K562 (cell line): ENCODE measurements around the gene GPR37. TPM values are rescaled to one million over a fixed set of nuclear protein-coding genes. Genes with fewer than 3 reads are reported as not detected.

Experiments
- ATAC-seq: fragments of 200-7000 bp; cut with Tn5 transposase; 3 replicates; pipeline ENCODE4 v1.9.1; 2020; ENCODE audit warnings: moderate library complexity
- BruUV-seq: library from RNA; stranded (reverse); fragments of 400-500 nt; replicated peaks from 2 replicates; lab custom pipeline; 2021; lab: Mats Ljungman, UMichigan
- CTCF ChIA-PET: fragments of 300-600 bp; formaldehyde crosslinking; extraction: SDS; loops from one replicate; lab custom pipeline; 2021; ENCODE audit warnings: low intra/inter-chr PET ratio; lab: Yijun Ruan, JAX
- POLR2A ChIA-PET: fragments of 300-600, 350-650 bp; sonication (Branson Sonifier 250); formaldehyde crosslinking; extraction: SDS; loops from one replicate; lab custom pipeline; 2021; ENCODE audit warnings: antibody characterized with exemption, inconsistent platforms; lab: Yijun Ruan, JAX
- DNase-seq, 4 experiments: peaks; one replicate each; pipeline versions ENCODE4 v3.0.0 to v3.0.0-alpha.2; 2011 to 2018; ENCODE audit warnings: low spot score in 3 of 4, mixed read lengths in 3 of 4; ENCODE audit errors: extremely low read depth in 1 of 4
- FAIRE-seq: peaks from 2 replicates; lab custom pipeline; 2011; peaks lifted over from hg19 to GRCh38; lab: Jason Lieb, UNC
- H2AFZ ChIP-seq: 2 replicates; pipeline ENCODE4 v1.6.0; 2011; ENCODE audit warnings: low read depth, low read length, control low read depth, inconsistent platforms
- H3K27ac ChIP-seq: fragments of 200-600 bp; 3 replicates; pipeline ENCODE4 v1.8.0; 2011; ENCODE audit warnings: low read depth, mild to moderate bottlenecking, control low read depth, inconsistent platforms, low read length, moderate library complexity, mixed read lengths; ENCODE audit errors: extremely low read depth
- H3K27me3 ChIP-seq, 2 experiments: fragments of 300-600 bp in 1 of 2; 2 replicates in 1 of 2; 3 replicates in 1 of 2; pipeline versions ENCODE4 v1.6.0 to v1.8.0; 2011; ENCODE audit warnings: inconsistent platforms in 2 of 2, low read length in 2 of 2, mild to moderate bottlenecking in 1 of 2, mixed read lengths in 1 of 2, moderate library complexity in 1 of 2; ENCODE audit not compliant: control insufficient read depth in 2 of 2, insufficient read depth in 2 of 2
- H3K36me3 ChIP-seq: fragments of 300-600 bp; 3 replicates; pipeline ENCODE4 v1.8.0; 2011; ENCODE audit warnings: mild to moderate bottlenecking, low read length, inconsistent platforms; ENCODE audit not compliant: control insufficient read depth, insufficient read depth
- H3K4me1 ChIP-seq, 2 experiments: fragments of 200-600 bp in 1 of 2; replicated peaks in 1 of 2; 2 replicates in 1 of 2; 3 replicates in 1 of 2; pipeline versions ENCODE4 v1.5.1 to v1.8.0; 2011; ENCODE audit warnings: inconsistent platforms in 2 of 2, low read length in 2 of 2, mild to moderate bottlenecking in 1 of 2, mixed read lengths in 1 of 2, moderate library complexity in 1 of 2; ENCODE audit not compliant: control insufficient read depth in 2 of 2, insufficient read depth in 2 of 2
- H3K4me2 ChIP-seq: 2 replicates; pipeline ENCODE4 v1.6.1; 2011; ENCODE audit warnings: low read length, control low read depth, inconsistent platforms, mixed read lengths; ENCODE audit not compliant: insufficient read depth
- H3K4me3 ChIP-seq: fragments of 200-600 bp; sonication (generic), shearing (Covaris generic); 2 replicates; pipeline ENCODE4 v1.5.1; 2016; ENCODE audit warnings: control low read depth, inconsistent platforms
- H3K79me2 ChIP-seq: fragments of 200-600 bp; 3 replicates; pipeline ENCODE4 v1.8.0; 2011; ENCODE audit warnings: low read length, inconsistent platforms; ENCODE audit not compliant: control insufficient read depth, insufficient read depth
- H3K9ac ChIP-seq, 2 experiments: 2 replicates each; pipeline versions ENCODE4 v1.6.0 to v1.6.1; 2011; ENCODE audit warnings: low read depth in 2 of 2, low read length in 2 of 2, control low read depth in 1 of 2, inconsistent platforms in 1 of 2, mild to moderate bottlenecking in 1 of 2, mixed read lengths in 1 of 2; ENCODE audit not compliant: insufficient read depth in 1 of 2
- H3K9me1 ChIP-seq: one replicate; pipeline ENCODE4 v1.6.0; 2011; ENCODE audit warnings: inconsistent platforms, mild to moderate bottlenecking, low read length, moderate library complexity; ENCODE audit not compliant: control insufficient read depth, insufficient read depth
- H3K9me3 ChIP-seq: replicated peaks from 2 replicates; pipeline ENCODE4 v1.5.1; 2011; ENCODE audit warnings: low read depth, low read length, inconsistent platforms; ENCODE audit not compliant: control insufficient read depth, insufficient read depth
- H4K20me1 ChIP-seq: replicated peaks from 2 replicates; pipeline ENCODE4 v1.6.1; 2011; ENCODE audit warnings: low read length, inconsistent platforms, mixed read lengths; ENCODE audit not compliant: control insufficient read depth, insufficient read depth
- CCAR2 ChIP-seq: fragments of 200-400 bp; formaldehyde crosslinking; IDR thresholded peaks from 2 replicates; pipeline ENCODE4 v1.6.1; 2017; ENCODE audit warnings: mild to moderate bottlenecking, low read depth, low read length
- DMBX1 ChIP-seq: fragments of 250-450 bp; sonication (Bioruptor Pico); IDR thresholded peaks from 2 replicates; pipeline ENCODE4 v1.8.0; 2022; ENCODE audit warnings: inconsistent platforms, mild to moderate bottlenecking, moderate library complexity, borderline replicate concordance
- FOXA3 ChIP-seq, 2 experiments: fragments of 450-650 bp in 1 of 2; sonication (generic) in 1 of 2; formaldehyde crosslinking; IDR thresholded peaks in 1 of 2; conservative IDR thresholded peaks in 1 of 2; 2 replicates each; pipeline versions ENCODE4 v1.4.0 to v1.8.0; 2020 to 2022; ENCODE audit warnings: mild to moderate bottlenecking in 2 of 2, missing genetic modification reagents in 1 of 2
- HDAC6 ChIP-seq: IDR thresholded peaks from 2 replicates; pipeline ENCODE4 v1.6.1; 2012; ENCODE audit warnings: low read depth, mild to moderate bottlenecking, control low read depth, inconsistent platforms, low read length, moderate library complexity
- HNRNPLL ChIP-seq: fragments of 200-400 bp; formaldehyde crosslinking; IDR thresholded peaks from 2 replicates; pipeline ENCODE4 v1.6.1; 2017; ENCODE audit warnings: low read length, low read depth, mild to moderate bottlenecking; ENCODE audit not compliant: poor library complexity, severe bottlenecking
- NBN ChIP-seq: fragments of 450-650 bp; IDR thresholded peaks from 2 replicates; pipeline ENCODE4 v1.6.1; 2016; ENCODE audit warnings: low read depth, mild to moderate bottlenecking
- NFE2L1 ChIP-seq: fragments of 450-650 bp; IDR thresholded peaks from 2 replicates; pipeline ENCODE4 v1.6.1; 2016; ENCODE audit warnings: missing genetic modification characterization, low read depth, mild to moderate bottlenecking, missing compliant biosample characterization, moderate library complexity, borderline replicate concordance
- POLR2H ChIP-seq: IDR thresholded peaks from 2 replicates; pipeline ENCODE4 v1.6.1; 2016; ENCODE audit warnings: missing genetic modification characterization, low read depth, mild to moderate bottlenecking, control low read depth, missing compliant biosample characterization, moderate library complexity
- PTBP1 ChIP-seq: fragments of 200-400 bp; formaldehyde crosslinking; IDR thresholded peaks from 2 replicates; pipeline ENCODE4 v1.6.1; 2017; ENCODE audit warnings: low read depth, low read length
- RB1 ChIP-seq: fragments of 450-650 bp; IDR thresholded peaks from 2 replicates; pipeline ENCODE4 v1.6.1; 2017; ENCODE audit warnings: low read depth, mild to moderate bottlenecking
- SRF ChIP-seq, 2 experiments: fragments of 250-450, 450-650 bp in 1 of 2; sonication (Bioruptor Pico) in 1 of 2; sonication (generic) in 1 of 2; formaldehyde crosslinking; IDR thresholded peaks; 2 replicates each; pipeline versions ENCODE4 v1.5.0 to v1.5.1; 2020 to 2022; ENCODE audit warnings: mild to moderate bottlenecking in 1 of 2, missing genetic modification reagents in 1 of 2
- ZBTB8A ChIP-seq: fragments of 450-650 bp; IDR thresholded peaks from 2 replicates; pipeline ENCODE4 v1.6.1; 2018; ENCODE audit warnings: mild to moderate bottlenecking, moderate library complexity; ENCODE audit not compliant: partially characterized antibody
- ZNF140 ChIP-seq: fragments of 250-450 bp; sonication (Bioruptor Pico); IDR thresholded peaks from 2 replicates; pipeline ENCODE4 v1.8.0; 2021; ENCODE audit warnings: moderate library complexity, mild to moderate bottlenecking, inconsistent platforms
- ZNF561 ChIP-seq: fragments of 450-650 bp; formaldehyde crosslinking; conservative IDR thresholded peaks from 2 replicates; pipeline ENCODE4 v1.4.0; 2020; ENCODE audit warnings: mild to moderate bottlenecking, moderate library complexity
- WGBS: fragments of 100-300 bp; shearing (Covaris generic); methylation state at CpG from one replicate; pipeline ENCODE4 v1.1.6; 2016; ENCODE audit warnings: low coverage, mixed read lengths; ENCODE audit not compliant: insufficient coverage; ENCODE audit errors: missing lambda C conversion rate; 5-methylcytosine and 5-hydroxymethylcytosine counted together
- in situ Hi-C: fragments of 300-500 bp; cut with MboI; formaldehyde crosslinking; loops from 4 replicates; pipeline ENCODE4 v1.15.0; 2018; ENCODE audit warnings: inconsistent platforms, mixed read lengths
- intact Hi-C: fragments of 100-400 bp; cut with micrococcal nuclease; formaldehyde crosslinking; loops from 2 replicates; pipeline ENCODE4 v1.14.2; 2022
- polyA plus RNA-seq, 8 experiments: library from polyadenylated mRNA; depleted of rRNA in 4 of 8; stranded (reverse) in 5 of 8; unstranded in 3 of 8; fragments of >200 nt; fragmentation: Nextera tagmentation in 2 of 8; fragmentation: Illumina TruSeq in 1 of 8; extraction: Ambion mirVana in 2 of 8; extraction: Trizol in 1 of 8; gene quantifications; 2 replicates each; pipeline versions ENCODE4 v1.2.1 to v1.2.3, GENCODE V29; 2011 to 2014; ENCODE audit warnings: inconsistent platforms in 1 of 8, missing spikeins in 1 of 8
- total RNA-seq, 7 experiments: library from RNA; depleted of rRNA in 6 of 7; stranded (reverse); fragments of >200 nt in 6 of 7; fragmentation: Illumina TruSeq in 2 of 7; extraction: Trizol in 2 of 7; gene quantifications; 2 replicates each; pipeline versions ENCODE4 v1.2.1 to v1.2.3, GENCODE V29; 2011 to 2021; ENCODE audit warnings: low replicate concordance in 1 of 7
- TF ChIP-seq, protein P1 (sequence below): IDR thresholded peaks from 2 replicates; pipeline ENCODE4 v1.6.1; 2014; ENCODE audit warnings: antibody characterized with exemption

Gene GPR37
- total and polyA plus RNA-seq, 9 of the 15 experiments (the other 6 are each of a cell fraction or from before 2014, with no cell fraction given), result 0.03 TPM; not detected in 8

DNA sequence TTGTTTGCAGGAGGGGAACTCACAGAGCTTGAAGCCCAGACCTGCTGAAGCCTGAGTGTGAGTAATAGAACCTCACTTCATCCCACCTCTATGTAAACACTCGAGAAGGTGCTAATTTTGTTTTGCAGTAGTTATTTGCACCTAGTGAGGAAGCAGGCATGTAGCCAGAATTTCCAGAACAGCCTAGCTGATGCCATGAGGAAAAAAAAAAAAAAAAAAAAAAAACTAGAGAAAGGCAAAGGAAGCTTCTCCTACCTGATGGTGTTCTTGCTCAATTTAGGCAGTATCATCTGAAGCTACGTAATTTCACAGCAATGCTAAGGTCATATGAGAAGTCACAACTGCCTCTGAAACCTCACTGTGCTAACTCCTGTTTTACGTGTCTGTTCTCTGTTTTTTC lies 13.6 kb upstream of the GPR37 start:
- ChIA-PET POLR2A (no interaction called here), CTCF (no interaction called here)
- DNase-seq (no peak), FAIRE-seq (no peak), ATAC-seq (no peak)
- intact Hi-C loops (no loop called here), in situ Hi-C loops (no loop called here)
- no peak overlapping the region for H3K4me3 ChIP-seq
- no peaks in the 10 kb centered on the region for H3K79me2 ChIP-seq
- no peak overlapping the region for H3K27ac ChIP-seq
- H3K9me3 ChIP-seq, result no peaks in the 10 kb centered on the region
- TF ChIP-seq PTBP1 (no peak), SRF (CRISPR knock-in tag; IDR thresholded peaks at IDR 0.05) (no peak), POLR2H (tag) (no peak), ZBTB8A (no peak), CCAR2 (no peak), FOXA3 (CRISPR knock-in tag; conservative IDR thresholded peaks at IDR 0.05 in 1 of 2, IDR thresholded peaks at IDR 0.05 in 1 of 2) (no peak), NFE2L1 (tag) (no peak), ZNF561 (CRISPR knock-in tag) (no peak), RB1 (no peak), ZNF140 (CRISPR knock-in tag) (no peak), DMBX1 (CRISPR knock-in tag) (no peak), HDAC6 (no peak), NBN (no peak), HNRNPLL (no peak)
- TF ChIP-seq, protein P1, sequence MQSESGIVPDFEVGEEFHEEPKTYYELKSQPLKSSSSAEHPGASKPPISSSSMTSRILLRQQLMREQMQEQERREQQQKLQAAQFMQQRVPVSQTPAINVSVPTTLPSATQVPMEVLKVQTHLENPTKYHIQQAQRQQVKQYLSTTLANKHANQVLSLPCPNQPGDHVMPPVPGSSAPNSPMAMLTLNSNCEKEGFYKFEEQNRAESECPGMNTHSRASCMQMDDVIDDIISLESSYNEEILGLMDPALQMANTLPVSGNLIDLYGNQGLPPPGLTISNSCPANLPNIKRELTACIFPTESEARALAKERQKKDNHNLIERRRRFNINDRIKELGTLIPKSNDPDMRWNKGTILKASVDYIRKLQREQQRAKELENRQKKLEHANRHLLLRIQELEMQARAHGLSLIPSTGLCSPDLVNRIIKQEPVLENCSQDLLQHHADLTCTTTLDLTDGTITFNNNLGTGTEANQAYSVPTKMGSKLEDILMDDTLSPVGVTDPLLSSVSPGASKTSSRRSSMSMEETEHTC, result no peak
- H4K20me1 ChIP-seq, result no peaks in the 10 kb centered on the region
- no peaks in the 10 kb centered on the region for H3K27me3 ChIP-seq
- H3K9ac ChIP-seq, result no peak overlapping the region
- H3K36me3 ChIP-seq, result no peaks in the 10 kb centered on the region
- WGBS, result 2% methylated on average over 3 of the region's 3 CpGs
- BruUV-seq, result no TSS peak
- no peaks in the 10 kb centered on the region for H3K9me1 ChIP-seq
- no peaks in the 10 kb centered on the region; a peak in 1 of 5 replicates for H3K4me1 ChIP-seq
- H3K4me2 ChIP-seq, result no peak overlapping the region
- H2AFZ ChIP-seq, result no peak overlapping the region
